GM12878 (cell line): Measurements from ENCODE around the gene ADCY1. TPM values are rescaled to one million over a fixed set of nuclear protein-coding genes. Genes with fewer than 3 reads are reported as not detected.

Experiments
- ATAC-seq: fragments of 200-7000 bp; cut with Tn5 transposase; 3 replicates; pipeline ENCODE4 v1.9.1; 2020; ENCODE audit warnings: mild to moderate bottlenecking, moderate library complexity
- BruUV-seq: library from RNA; stranded (reverse); fragments of 400-500 nt; replicated peaks from 2 replicates; lab custom pipeline; 2021; lab: Mats Ljungman, UMichigan
- CTCF ChIA-PET: fragments of 300-600 bp; sonication (Branson Sonifier 250); formaldehyde crosslinking; extraction: SDS; loops from one replicate; lab custom pipeline; 2021; ENCODE audit warnings: inconsistent platforms; lab: Yijun Ruan, JAX
- POLR2A ChIA-PET: fragments of 350-600 bp; formaldehyde crosslinking; extraction: SDS; loops from one replicate; lab custom pipeline; 2021; ENCODE audit warnings: inconsistent platforms; lab: Charles Lee
- RAD21 ChIA-PET: fragments of 300-600 bp; sonication (Branson Sonifier 250); formaldehyde crosslinking; loops from one replicate; lab custom pipeline; 2023; ENCODE audit warnings: antibody characterized with exemption; ENCODE audit not compliant: unreplicated experiment; lab: Charles Lee
- SMC1A ChIA-PET: fragments of 300-600 bp; sonication (Branson Sonifier 250); formaldehyde crosslinking; loops from one replicate; lab custom pipeline; 2023; ENCODE audit not compliant: unreplicated experiment, uncharacterized antibody; lab: Charles Lee
- DNase-seq: peaks from one replicate; pipeline ENCODE4 v3.0.0-alpha.2; 2011; ENCODE audit warnings: low read depth, low spot score
- FAIRE-seq: peaks from 3 replicates; lab custom pipeline; 2011; peaks lifted over from hg19 to GRCh38; lab: Jason Lieb, UNC
- H2AFZ ChIP-seq: 2 replicates; pipeline ENCODE4 v1.6.0; 2011; ENCODE audit warnings: low read depth, low read length, control low read depth; ENCODE audit not compliant: control insufficient read depth
- H3K27ac ChIP-seq: 2 replicates; pipeline ENCODE4 v1.5.1; 2011; ENCODE audit warnings: control low read depth; ENCODE audit not compliant: control insufficient read depth, insufficient read depth
- H3K27me3 ChIP-seq, 2 experiments: replicated peaks in 1 of 2; 2 replicates each; pipeline versions ENCODE4 v1.6.0 to v1.6.1; 2011; ENCODE audit warnings: low read length in 1 of 2; ENCODE audit not compliant: control insufficient read depth in 2 of 2, insufficient read depth in 2 of 2
- H3K36me3 ChIP-seq, 2 experiments: 2 replicates each; pipeline ENCODE4 v1.5.1; 2011; ENCODE audit warnings: low read length in 1 of 2; ENCODE audit not compliant: control insufficient read depth in 2 of 2, insufficient read depth in 2 of 2
- H3K4me1 ChIP-seq: 2 replicates; pipeline ENCODE4 v1.6.1; 2011; ENCODE audit warnings: mild to moderate bottlenecking, low read length, moderate library complexity, mixed read lengths; ENCODE audit not compliant: control insufficient read depth, insufficient read depth
- H3K4me2 ChIP-seq: 2 replicates; pipeline ENCODE4 v1.6.0; 2011; ENCODE audit warnings: control low read depth; ENCODE audit not compliant: control insufficient read depth, insufficient read depth
- H3K4me3 ChIP-seq: fragments of 200-600 bp; sonication (generic); 2 replicates; pipeline ENCODE4 v1.5.1; 2016
- H3K79me2 ChIP-seq: 2 replicates; pipeline ENCODE4 v1.6.0; 2011; ENCODE audit warnings: low read length; ENCODE audit not compliant: control insufficient read depth, insufficient read depth
- H3K9ac ChIP-seq: 2 replicates; pipeline ENCODE4 v1.8.0; 2011; ENCODE audit warnings: low read length, control low read depth, mixed read lengths; ENCODE audit not compliant: control insufficient read depth, insufficient read depth
- H3K9me3 ChIP-seq: replicated peaks from 3 replicates; pipeline ENCODE4 v1.5.1; 2011; ENCODE audit warnings: mild to moderate bottlenecking, low read length; ENCODE audit not compliant: control insufficient read depth, insufficient read depth
- H4K20me1 ChIP-seq: 2 replicates; pipeline ENCODE4 v1.6.0; 2011; ENCODE audit not compliant: control insufficient read depth, insufficient read depth
- BCL11A ChIP-seq: IDR thresholded peaks from 2 replicates; pipeline ENCODE4 v1.6.1; 2011; ENCODE audit warnings: low read depth, low read length
- CUX1 ChIP-seq: IDR thresholded peaks from 2 replicates; pipeline ENCODE4 v1.6.1; 2012; ENCODE audit warnings: improper control_type of control experiment, low read depth, low read length; ENCODE audit not compliant: insufficient replicate concordance
- ESRRA ChIP-seq: IDR thresholded peaks from 2 replicates; pipeline ENCODE4 v1.6.1; 2012; ENCODE audit warnings: mild to moderate bottlenecking, low read length, improper control_type of control experiment
- HCFC1 ChIP-seq: fragments of 150-350 bp; IDR thresholded peaks from 2 replicates; pipeline ENCODE4 v1.6.1; 2014; ENCODE audit warnings: low read length
- HDGF ChIP-seq: fragments of 450-650 bp; IDR thresholded peaks from 2 replicates; pipeline ENCODE4 v1.6.1; 2016; ENCODE audit warnings: antibody characterized with exemption
- IRF3 ChIP-seq: fragments of 450-650 bp; IDR thresholded peaks from 2 replicates; pipeline ENCODE4 v1.6.1; 2014; ENCODE audit warnings: mild to moderate bottlenecking
- MAX ChIP-seq: IDR thresholded peaks from 2 replicates; pipeline ENCODE4 v1.6.1; 2012; ENCODE audit warnings: low read depth, low read length, improper control_type of control experiment
- NRF1 ChIP-seq: conservative IDR thresholded peaks from 2 replicates; pipeline ENCODE4 v1.6.1; 2011; ENCODE audit warnings: mild to moderate bottlenecking, low read depth, low read length, improper control_type of control experiment
- RELA ChIP-seq: fragments of 450-650 bp; IDR thresholded peaks from 2 replicates; pipeline ENCODE4 v1.8.0; 2014; ENCODE audit warnings: borderline replicate concordance; ENCODE audit not compliant: partially characterized antibody
- RFX5 ChIP-seq: IDR thresholded peaks from 2 replicates; pipeline ENCODE4 v1.6.1; 2011; ENCODE audit warnings: low read depth, low read length, improper control_type of control experiment
- SMC3 ChIP-seq: IDR thresholded peaks from 2 replicates; pipeline ENCODE4 v1.6.1; 2011; ENCODE audit warnings: low read length, improper control_type of control experiment, borderline replicate concordance
- SP1 ChIP-seq: IDR thresholded peaks from one replicate; pipeline ENCODE4 v1.6.1; 2011; ENCODE audit warnings: low read depth, low read length
- TCF7 ChIP-seq: IDR thresholded peaks from 2 replicates; pipeline ENCODE4 v1.6.1; 2014; ENCODE audit warnings: antibody characterized with exemption, borderline replicate concordance
- ZBTB4 ChIP-seq: fragments of 450-650 bp; formaldehyde crosslinking; IDR thresholded peaks from 2 replicates; pipeline ENCODE4 v1.4.0; 2022; ENCODE audit warnings: mild to moderate bottlenecking, moderate library complexity
- ZZZ3 ChIP-seq: IDR thresholded peaks from 2 replicates; pipeline ENCODE4 v1.6.1; 2011; ENCODE audit warnings: low read depth; ENCODE audit not compliant: control insufficient read depth, insufficient read length
- WGBS: methylation state at CpG from one replicate; pipeline ENCODE4 v1.1.6; 2016; ENCODE audit warnings: low lambda C conversion rate; ENCODE audit not compliant: insufficient replicate concordance, insufficient coverage; ENCODE audit errors: missing lambda C conversion rate; 5-methylcytosine and 5-hydroxymethylcytosine counted together
- in situ Hi-C: fragments of 300-500 bp; cut with MboI; formaldehyde crosslinking; loops from 9 replicates; pipeline ENCODE4 v1.14.3; 2018; ENCODE audit warnings: mixed read lengths
- intact Hi-C: fragments of 100-400 bp; cut with micrococcal nuclease; formaldehyde crosslinking; loops from one replicate; pipeline ENCODE4 v1.14.2; 2022; ENCODE audit not compliant: unreplicated experiment
- polyA plus RNA-seq, 11 experiments: library from polyadenylated mRNA; depleted of rRNA in 4 of 11; unstranded in 6 of 11; stranded (reverse) in 5 of 11; fragments of >200 nt; fragmentation: Nextera tagmentation in 4 of 11; fragmentation: Illumina TruSeq in 1 of 11; extraction: Ambion mirVana in 4 of 11; extraction: Trizol in 1 of 11; gene quantifications; 1 replicate in 1 of 11; 2 replicates in 10 of 11; pipeline versions ENCODE4 v1.2.1 to v1.2.3, GENCODE V29; 2011 to 2016; ENCODE audit warnings: inconsistent platforms in 2 of 11, missing spikeins in 2 of 11, low read depth in 1 of 11
- total RNA-seq, 4 experiments: library from RNA; depleted of rRNA in 3 of 4; stranded (reverse); fragments of >200 nt in 3 of 4; fragmentation: Illumina TruSeq in 1 of 4; extraction: Trizol in 1 of 4; gene quantifications; 2 replicates each; pipeline versions ENCODE4 v1.2.1 to v1.2.3, GENCODE V29; 2013 to 2021

The ADCY1 gene
- total and polyA plus RNA-seq, 10 of the 15 experiments (the other 5 are each of a cell fraction or from before 2014, with no cell fraction given) = 0.13 to 1.4 (median 0.45) TPM; not detected in 1

GRCh38 chr7:45703911-45704682, 129.9 kb downstream of the ADCY1 start:
- no peak overlapping the region for H3K27ac ChIP-seq
- H3K27me3 ChIP-seq = no peaks in the 10 kb centered on the region; a peak in 2 of 4 replicates
- BruUV-seq = no TSS peak
- ChIA-PET RAD21 (no interaction called here), SMC1A (no interaction called here), CTCF (no interaction called here), POLR2A (no interaction called here)
- in situ Hi-C loops = no loop called here
- FAIRE-seq (no peak), ATAC-seq (no peak), DNase-seq (no peak)
- intact Hi-C loops = no loop called here
- no peak overlapping the region for H3K4me2 ChIP-seq
- H3K9me3 ChIP-seq = no peaks in the 10 kb centered on the region
- no peaks in the 10 kb centered on the region for H3K36me3 ChIP-seq
- H3K79me2 ChIP-seq = no peaks in the 10 kb centered on the region
- H3K4me1 ChIP-seq = no peaks in the 10 kb centered on the region
- no peak overlapping the region for H2AFZ ChIP-seq
- H3K9ac ChIP-seq = no peak overlapping the region
- H4K20me1 ChIP-seq = no peaks in the 10 kb centered on the region
- H3K4me3 ChIP-seq = no peak overlapping the region
- 42% methylated on average over 13 of the region's 13 CpGs for WGBS
- TF ChIP-seq CUX1 = no peak
- TF ChIP-seq RELA = no peak
- no peak for TF ChIP-seq ESRRA
- no peak for TF ChIP-seq IRF3
- no peak for TF ChIP-seq BCL11A
- TF ChIP-seq ZZZ3 = no peak
- TF ChIP-seq SMC3 = no peak
- no peak for TF ChIP-seq SP1
- no peak for TF ChIP-seq MAX
- no peak for TF ChIP-seq ZBTB4 (CRISPR knock-in tag)
- TF ChIP-seq NRF1 = no peak
- TF ChIP-seq RFX5 = no peak
- TF ChIP-seq TCF7 = no peak
- no peak for TF ChIP-seq HDGF
- no peak for TF ChIP-seq HCFC1
